OCI-LY1 (cell line): ENCODE measurements around the gene POLE2.
"Not testable (repeated sequence)": the region's sequence is repeated elsewhere in the genome, so short reads cannot be mapped to it uniquely, and the experiment has no call there.

Source experiments
- H2AFZ ChIP-seq: fragments of 200-600 bp; sonication (generic), shearing (Covaris generic); 2 replicates; pipeline ENCODE4 v1.6.0; 2014; ENCODE audit warnings: antibody characterized with exemption, mild to moderate bottlenecking, low read length
- H3F3A ChIP-seq: fragments of 200-600 bp; sonication (generic), shearing (Covaris generic); 2 replicates; pipeline ENCODE4 v1.6.0; 2014; ENCODE audit warnings: mild to moderate bottlenecking, antibody characterized with exemption, low read length, moderate library complexity; ENCODE audit not compliant: insufficient read depth
- H3K27ac ChIP-seq: fragments of 200-600 bp; sonication (generic); 2 replicates; pipeline ENCODE4 v1.5.1; 2014; ENCODE audit warnings: low read length, mixed run types, mild to moderate bottlenecking, low read depth; ENCODE audit not compliant: poor library complexity, severe bottlenecking
- H3K27me3 ChIP-seq: fragments of 200-600 bp; sonication (generic); 2 replicates; pipeline ENCODE4 v1.6.0; 2014; ENCODE audit warnings: antibody characterized with exemption, mild to moderate bottlenecking, low read length, moderate library complexity; ENCODE audit not compliant: insufficient read depth
- H3K36me3 ChIP-seq: fragments of 200-600 bp; sonication (generic); 2 replicates; pipeline ENCODE4 v1.6.1; 2014; ENCODE audit warnings: mild to moderate bottlenecking, antibody characterized with exemption, low read length, moderate library complexity, mixed read lengths; ENCODE audit not compliant: insufficient read depth
- H3K4me1 ChIP-seq: fragments of 200-600 bp; sonication (generic); 2 replicates; pipeline ENCODE4 v1.5.1; 2014; ENCODE audit warnings: mild to moderate bottlenecking, low read length, moderate library complexity; ENCODE audit not compliant: insufficient read depth, severe bottlenecking
- H3K4me2 ChIP-seq: fragments of 200-600 bp; sonication (generic), shearing (Covaris generic); 2 replicates; pipeline ENCODE4 v1.6.1; 2014; ENCODE audit warnings: low read length
- H3K4me3 ChIP-seq: fragments of 200-600 bp; sonication (generic); 2 replicates; pipeline ENCODE4 v1.5.1; 2014; ENCODE audit warnings: low read length, low read depth, mild to moderate bottlenecking, mixed read lengths; ENCODE audit not compliant: poor library complexity, severe bottlenecking
- H3K79me2 ChIP-seq: fragments of 200-600 bp; shearing (Covaris generic); 2 replicates; pipeline ENCODE4 v1.6.1; 2016; ENCODE audit warnings: mixed run types, low read length, mixed read lengths; ENCODE audit not compliant: insufficient read depth
- H3K9ac ChIP-seq: fragments of 200-600 bp; sonication (generic), shearing (Covaris generic); 2 replicates; pipeline ENCODE4 v1.6.1; 2014; ENCODE audit warnings: mild to moderate bottlenecking, low read length, mixed read lengths
- H3K9me2 ChIP-seq: fragments of 200-600 bp; sonication (generic), shearing (Covaris generic); 2 replicates; pipeline ENCODE4 v1.6.1; 2014; ENCODE audit warnings: low read depth, mild to moderate bottlenecking, low read length, mixed read lengths
- H3K9me3 ChIP-seq: fragments of 200-600 bp; shearing (Covaris generic); 2 replicates; pipeline ENCODE4 v1.6.1; 2014; ENCODE audit warnings: low read length, mixed read lengths
- H4K20me1 ChIP-seq: fragments of 200-600 bp; sonication (generic), shearing (Covaris generic); 2 replicates; pipeline ENCODE4 v1.6.0; 2016; ENCODE audit warnings: mild to moderate bottlenecking, low read length; ENCODE audit not compliant: insufficient read depth
- CTCF ChIP-seq: fragments of 200-600 bp; sonication (generic), shearing (Covaris generic); IDR thresholded peaks from 2 replicates; pipeline ENCODE4 v1.5.1; 2017; ENCODE audit warnings: mild to moderate bottlenecking, antibody characterized with exemption, low read length, moderate library complexity, mixed read lengths
- EZH2 ChIP-seq: fragments of 200-600 bp; sonication (generic), shearing (Covaris generic); IDR thresholded peaks from 2 replicates; pipeline ENCODE4 v1.8.0; 2017; ENCODE audit warnings: borderline replicate concordance, mixed run types, mild to moderate bottlenecking, antibody characterized with exemption, low read length, moderate library complexity, mixed read lengths

POLE2 gene

GRCh38 chr14:49687942-49688700 lies at the start of gene POLE2:
POLE2 (minus strand) TSS chr14:49688214; CDS start chr14:49688203, 11 bp downstream.
- H3K4me3 ChIP-seq, result peak within 1 kb of the TSS; percentile 77
- H4K20me1 ChIP-seq, result no peaks in the 10 kb centered on the region
- H3K4me1 ChIP-seq, result peaks cover 32% of the 10 kb centered on the region
- H3K9me3 ChIP-seq, result no peaks in the 10 kb centered on the region
- H3K9me2 ChIP-seq, result no peaks in the 10 kb centered on the region
- peak; percentile 14; the same call in 1 of the 2 replicates for TF ChIP-seq CTCF
- no peak for TF ChIP-seq EZH2
- peak within 1 kb of the TSS; percentile 95 for H2AFZ ChIP-seq
- peaks cover 29% of the 10 kb centered on the region for H3K79me2 ChIP-seq
- peaks cover 12% of the 10 kb centered on the region for H3K36me3 ChIP-seq
- peak within 1 kb of the TSS; percentile 89 for H3K4me2 ChIP-seq
- peak within 1 kb of the TSS; percentile 78 for H3K27ac ChIP-seq
- no peaks in the 10 kb centered on the region for H3K27me3 ChIP-seq
- H3F3A ChIP-seq, result no peaks in the 10 kb centered on the region
- peak within 1 kb of the TSS; percentile 80 for H3K9ac ChIP-seq

- H4K20me1 ChIP-seq, H3K27ac ChIP-seq, H2AFZ ChIP-seq, H3F3A ChIP-seq, H3K9me3 ChIP-seq, H3K36me3 ChIP-seq, H3K4me3 ChIP-seq, H3K9me2 ChIP-seq, H3K4me2 ChIP-seq, H3K79me2 ChIP-seq, H3K4me1 ChIP-seq, H3K9ac ChIP-seq, H3K27me3 ChIP-seq: not testable (repeated sequence)
Measured at GRCh38 chr14:49735669-49736068, 47.7 kb upstream of the POLE2 start.

GRCh38 chr14:49733836-49734235 lies 45.8 kb upstream of the POLE2 start:
- no peak overlapping the region for H3K4me3 ChIP-seq
- H3K36me3 ChIP-seq, result no peaks in the 10 kb centered on the region
- no peaks in the 10 kb centered on the region for H3K9me3 ChIP-seq
- no peak overlapping the region for H3K27ac ChIP-seq
- H3K79me2 ChIP-seq, result no peaks in the 10 kb centered on the region
- H3F3A ChIP-seq, result no peaks in the 10 kb centered on the region
- TF ChIP-seq EZH2 (no peak), CTCF (no peak)
- H3K4me1 ChIP-seq, result no peaks in the 10 kb centered on the region
- H3K27me3 ChIP-seq, result no peaks in the 10 kb centered on the region
- no peak overlapping the region for H3K4me2 ChIP-seq
- no peaks in the 10 kb centered on the region for H4K20me1 ChIP-seq
- no peak overlapping the region for H2AFZ ChIP-seq
- no peaks in the 10 kb centered on the region for H3K9me2 ChIP-seq
- H3K9ac ChIP-seq, result no peak overlapping the region

GRCh38 chr14:49732896-49733295 lies 44.9 kb upstream of the POLE2 start:
- H3K27ac ChIP-seq, result no peak overlapping the region
- H3K9me2 ChIP-seq, result no peaks in the 10 kb centered on the region
- no peak overlapping the region for H3K4me3 ChIP-seq
- no peaks in the 10 kb centered on the region for H3K9me3 ChIP-seq
- no peak overlapping the region for H2AFZ ChIP-seq
- H3K79me2 ChIP-seq, result no peaks in the 10 kb centered on the region
- TF ChIP-seq CTCF, result no peak
- TF ChIP-seq EZH2, result no peak
- no peaks in the 10 kb centered on the region for H3K36me3 ChIP-seq
- H3K27me3 ChIP-seq, result no peaks in the 10 kb centered on the region
- H3K4me2 ChIP-seq, result no peak overlapping the region
- no peaks in the 10 kb centered on the region for H3F3A ChIP-seq
- H3K9ac ChIP-seq, result no peak overlapping the region
- no peaks in the 10 kb centered on the region for H4K20me1 ChIP-seq
- H3K4me1 ChIP-seq, result no peaks in the 10 kb centered on the region
